NB4 (cell line): Measurements from ENCODE around the gene MGRN1.

Source experiments
- CTCF ChIP-seq: IDR thresholded peaks from one replicate; pipeline ENCODE4 v1.5.1; 2012; ENCODE audit warnings: low read depth, low read length
- MYC ChIP-seq: IDR thresholded peaks from 2 replicates; pipeline ENCODE4 v1.6.1; 2011; ENCODE audit warnings: low read depth, low read length
- POLR2A ChIP-seq: IDR thresholded peaks from 2 replicates; pipeline ENCODE4 v1.6.1; 2011; ENCODE audit warnings: mild to moderate bottlenecking; ENCODE audit not compliant: insufficient read length; ENCODE audit errors: extremely low read depth
- TF ChIP-seq, protein P1 (sequence below): IDR thresholded peaks from 2 replicates; pipeline ENCODE4 v1.6.1; 2011; ENCODE audit warnings: low read depth, low read length

- TF ChIP-seq CTCF = no peak
- no peak for TF ChIP-seq POLR2A
- TF ChIP-seq, protein P1, sequence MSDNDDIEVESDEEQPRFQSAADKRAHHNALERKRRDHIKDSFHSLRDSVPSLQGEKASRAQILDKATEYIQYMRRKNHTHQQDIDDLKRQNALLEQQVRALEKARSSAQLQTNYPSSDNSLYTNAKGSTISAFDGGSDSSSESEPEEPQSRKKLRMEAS = no peak
- no peak for TF ChIP-seq MYC
These were observed 17.3 kb downstream of the MGRN1 start for GRCh38 chr16:4641895-4642294.
